ENCODE data around the gene STMN3.

- TF ChIP-seq ZNF274 (IDR thresholded peaks at IDR 0.05; ENCODE audit: low read depth, low read length) (no peak), SUZ12 (IDR thresholded peaks at IDR 0.05; ENCODE audit: extremely low read depth, insufficient read depth, insufficient read length) (no peak), YY1 (IDR thresholded peaks at IDR 0.05; ENCODE audit: insufficient read depth, insufficient read length) (no peak)
These were observed 17.6 kb downstream of the STMN3 start for GRCh38 chr20:63635431-63636141.

Data from NT2/D1 (cell line).